GM23248 (cell line): ENCODE measurements around the gene CFC1.
"Not testable (repeated sequence)": the region's sequence is repeated elsewhere in the genome, so short reads cannot be mapped to it uniquely, and the experiment has no call there.

Experiments
- EZH2 ChIP-seq: fragments of 200-600 bp; sonication (generic); IDR thresholded peaks from 2 replicates; pipeline ENCODE4 v1.6.1; 2018; ENCODE audit warnings: antibody characterized with exemption, mild to moderate bottlenecking; ENCODE audit not compliant: insufficient read depth, poor library complexity, severe bottlenecking
- EZH2phosphoT487 ChIP-seq: fragments of 200-600 bp; sonication (generic); IDR thresholded peaks from 2 replicates; pipeline ENCODE4 v1.6.1; 2018; ENCODE audit warnings: antibody characterized with exemption, moderate library complexity, mild to moderate bottlenecking, low read depth; ENCODE audit not compliant: insufficient read depth

DNA sequence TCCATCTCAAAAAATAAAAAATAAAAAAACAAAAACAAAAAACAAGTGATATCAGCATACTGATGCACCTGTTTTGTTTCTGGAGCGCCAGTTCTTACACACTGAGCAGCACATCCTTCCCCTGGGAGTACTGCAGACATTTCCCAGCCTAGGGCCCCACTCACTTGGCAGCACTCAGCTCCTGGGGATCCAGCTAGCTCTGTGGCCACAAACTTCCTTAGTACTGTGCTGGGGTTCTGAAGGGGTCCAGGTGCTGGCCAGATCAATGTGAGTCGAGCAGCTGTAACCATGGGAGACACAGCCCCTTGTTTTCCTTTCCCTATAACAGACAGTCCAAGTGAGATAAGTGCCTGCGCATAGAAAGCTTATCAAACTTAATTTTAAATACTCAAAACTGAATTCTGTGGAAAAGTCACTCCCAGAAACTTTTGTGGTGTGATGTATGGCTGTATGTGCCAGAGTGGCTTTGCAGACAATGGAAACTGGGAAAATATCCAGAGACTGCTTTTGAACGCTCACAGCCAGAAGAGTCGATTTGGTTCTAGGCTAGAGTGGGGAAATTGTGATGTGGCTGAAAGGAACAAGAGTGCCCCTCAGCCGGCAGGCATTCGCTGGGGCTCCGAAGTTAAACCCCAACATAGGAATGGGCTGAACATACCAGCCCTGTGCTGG, 9.1 kb downstream of the CFC1 start:
- TF ChIP-seq EZH2phosphoT487, EZH2: not testable (repeated sequence)
